HG03442 (cell line): ENCODE measurements around the gene CDKN1C.
"Not testable (repeated sequence)": the region's sequence is repeated elsewhere in the genome, so short reads cannot be mapped to it uniquely, and the experiment has no call there.

Experiments
- ATAC-seq: cut with Tn5 transposase; IDR thresholded peaks from one replicate; pipeline ENCODE4 v1.9.1; 2021; ENCODE audit warnings: mild to moderate bottlenecking, moderate library complexity; ENCODE audit not compliant: unreplicated experiment

The CDKN1C gene

GRCh38 chr11:2909133-2909902 is 23.7 kb upstream of the CDKN1C start:
- no peak for ATAC-seq

GRCh38 chr11:2908130-2908529 is 22.6 kb upstream of the CDKN1C start:
- no peak for ATAC-seq

- ATAC-seq: not testable (repeated sequence)
These were observed 19.7 kb upstream of the CDKN1C start for GRCh38 chr11:2905299-2905698.

- no peak for ATAC-seq
These were observed 18.8 kb upstream of the CDKN1C start for GRCh38 chr11:2904153-2905052.

- no peak for ATAC-seq
These were observed 18.1 kb upstream of the CDKN1C start for GRCh38 chr11:2903672-2904011.

- no peak for ATAC-seq
These were observed 17.5 kb upstream of the CDKN1C start for GRCh38 chr11:2902784-2903671.

- ATAC-seq: peak; percentile 89
These were observed 16.5 kb upstream of the CDKN1C start for GRCh38 chr11:2901854-2902783.

GRCh38 chr11:2901196-2901796 is 15.7 kb upstream of the CDKN1C start:
- no peak for ATAC-seq

- no peak for ATAC-seq
These were observed 13.7 kb upstream of the CDKN1C start for GRCh38 chr11:2899080-2899783.

GRCh38 chr11:2898366-2899079 is 12.9 kb upstream of the CDKN1C start:
- peak; percentile 35 for ATAC-seq

- no peak for ATAC-seq
These were observed 11.5 kb upstream of the CDKN1C start for GRCh38 chr11:2897048-2897447.

- no peak for ATAC-seq
These were observed 10.5 kb upstream of the CDKN1C start for GRCh38 chr11:2896047-2896446.

- no peak for ATAC-seq
These were observed 8.4 kb upstream of the CDKN1C start for GRCh38 chr11:2893935-2894334.

GRCh38 chr11:2892967-2893528 is 7.5 kb upstream of the CDKN1C start:
- ATAC-seq: no peak

GRCh38 chr11:2892215-2892966 is 6.8 kb upstream of the CDKN1C start:
- no peak for ATAC-seq

GRCh38 chr11:2891326-2892214 is 6.0 kb upstream of the CDKN1C start:
- ATAC-seq: no peak
